GM12873 (cell line): Measurements from ENCODE around the gene ISCU.

Experiments used
- TF ChIP-seq, protein P1 (sequence below): IDR thresholded peaks from 2 replicates; pipeline ENCODE4 v1.5.1; 2012; ENCODE audit warnings: low read depth, mild to moderate bottlenecking, moderate library complexity, low read length, control low read depth; ENCODE audit not compliant: insufficient read depth; ENCODE audit errors: missing control alignments

Gene ISCU

DNA sequence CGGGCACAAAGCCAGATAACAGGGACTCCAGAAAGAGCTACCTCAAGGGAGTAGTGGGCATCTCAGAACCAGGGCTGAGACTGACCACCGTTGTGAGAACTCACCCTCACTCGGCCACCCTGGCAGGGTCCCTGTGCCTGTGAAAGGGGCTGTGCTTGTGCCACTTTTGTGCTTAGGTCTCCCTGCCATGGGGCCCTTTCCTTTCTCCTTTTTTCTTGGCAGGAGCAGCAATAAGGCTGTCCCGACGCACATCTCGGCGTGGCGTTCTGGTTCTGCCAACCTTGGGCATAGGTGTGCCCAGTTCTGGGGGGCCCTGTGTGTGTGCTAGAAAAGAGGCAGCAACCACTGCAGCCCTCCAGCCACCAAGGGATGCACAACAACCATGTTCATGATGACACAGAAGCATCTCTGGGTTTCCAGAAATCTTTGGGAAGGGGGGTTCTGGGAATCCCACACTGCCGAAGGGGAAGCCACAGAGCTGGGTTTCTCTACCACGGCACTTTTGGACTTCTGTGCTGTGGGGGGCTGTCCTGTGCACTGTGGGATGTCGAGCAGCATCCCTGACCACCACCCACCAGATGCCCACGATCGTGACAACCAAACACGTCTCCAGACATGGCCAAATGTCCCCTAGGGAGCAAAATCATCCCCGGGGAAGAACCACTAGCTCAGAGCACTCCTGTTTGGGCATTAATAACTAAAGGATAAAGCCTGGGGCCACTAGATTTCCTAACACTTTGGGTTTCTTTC is 48.6 kb downstream of the ISCU start:
- TF ChIP-seq, protein P1, sequence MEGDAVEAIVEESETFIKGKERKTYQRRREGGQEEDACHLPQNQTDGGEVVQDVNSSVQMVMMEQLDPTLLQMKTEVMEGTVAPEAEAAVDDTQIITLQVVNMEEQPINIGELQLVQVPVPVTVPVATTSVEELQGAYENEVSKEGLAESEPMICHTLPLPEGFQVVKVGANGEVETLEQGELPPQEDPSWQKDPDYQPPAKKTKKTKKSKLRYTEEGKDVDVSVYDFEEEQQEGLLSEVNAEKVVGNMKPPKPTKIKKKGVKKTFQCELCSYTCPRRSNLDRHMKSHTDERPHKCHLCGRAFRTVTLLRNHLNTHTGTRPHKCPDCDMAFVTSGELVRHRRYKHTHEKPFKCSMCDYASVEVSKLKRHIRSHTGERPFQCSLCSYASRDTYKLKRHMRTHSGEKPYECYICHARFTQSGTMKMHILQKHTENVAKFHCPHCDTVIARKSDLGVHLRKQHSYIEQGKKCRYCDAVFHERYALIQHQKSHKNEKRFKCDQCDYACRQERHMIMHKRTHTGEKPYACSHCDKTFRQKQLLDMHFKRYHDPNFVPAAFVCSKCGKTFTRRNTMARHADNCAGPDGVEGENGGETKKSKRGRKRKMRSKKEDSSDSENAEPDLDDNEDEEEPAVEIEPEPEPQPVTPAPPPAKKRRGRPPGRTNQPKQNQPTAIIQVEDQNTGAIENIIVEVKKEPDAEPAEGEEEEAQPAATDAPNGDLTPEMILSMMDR: no peak

DNA sequence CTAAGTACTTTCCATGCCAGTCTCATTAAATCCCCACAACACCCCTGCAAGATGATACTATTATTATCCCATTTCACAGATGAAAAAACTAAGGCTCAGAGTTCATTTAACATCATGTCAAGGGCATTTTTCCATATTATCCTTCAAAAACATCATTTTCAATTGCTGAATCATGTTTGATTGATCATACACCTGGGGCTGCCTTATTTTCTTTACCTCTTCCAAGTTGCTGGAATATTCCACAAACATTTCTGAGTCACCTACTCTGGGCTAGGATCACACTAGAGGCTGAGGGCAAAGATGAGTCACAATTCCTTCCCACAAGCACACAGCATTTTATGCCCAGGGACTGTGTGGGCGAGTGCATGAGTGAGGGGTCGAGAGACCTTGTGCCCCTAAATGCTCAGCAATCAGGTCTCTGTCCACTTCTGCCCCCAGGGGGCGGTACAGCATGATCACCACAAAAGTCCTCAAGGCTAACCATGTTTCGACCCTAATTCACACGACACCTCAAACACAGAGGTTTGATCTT is 49.6 kb downstream of the ISCU start:
- TF ChIP-seq, protein P1: peak; percentile 62

DNA sequence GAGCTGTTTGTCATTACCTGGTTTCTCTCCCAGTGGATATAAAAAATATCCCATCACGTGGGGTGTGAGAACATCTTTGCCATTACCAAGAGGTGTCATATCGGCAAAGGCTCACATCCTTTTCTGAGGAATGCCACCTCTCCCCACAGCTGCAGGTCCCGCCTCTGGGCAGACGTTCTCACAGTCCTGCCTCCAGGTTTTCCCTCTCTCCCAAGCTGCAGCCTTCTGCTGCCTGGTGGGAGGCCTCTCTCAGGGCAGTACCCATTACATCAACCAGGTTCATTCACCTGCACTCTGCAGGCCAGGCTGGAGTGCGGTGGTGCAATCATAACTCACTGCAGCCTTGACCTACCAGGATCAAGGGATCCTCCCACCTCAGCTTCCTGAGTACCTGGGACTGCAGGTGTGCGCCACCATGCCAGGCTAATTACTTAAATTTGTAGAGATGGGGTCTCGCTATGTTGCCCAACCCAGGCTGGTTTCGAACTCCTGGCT is 50.4 kb downstream of the ISCU start:
- TF ChIP-seq, protein P1: no peak

DNA sequence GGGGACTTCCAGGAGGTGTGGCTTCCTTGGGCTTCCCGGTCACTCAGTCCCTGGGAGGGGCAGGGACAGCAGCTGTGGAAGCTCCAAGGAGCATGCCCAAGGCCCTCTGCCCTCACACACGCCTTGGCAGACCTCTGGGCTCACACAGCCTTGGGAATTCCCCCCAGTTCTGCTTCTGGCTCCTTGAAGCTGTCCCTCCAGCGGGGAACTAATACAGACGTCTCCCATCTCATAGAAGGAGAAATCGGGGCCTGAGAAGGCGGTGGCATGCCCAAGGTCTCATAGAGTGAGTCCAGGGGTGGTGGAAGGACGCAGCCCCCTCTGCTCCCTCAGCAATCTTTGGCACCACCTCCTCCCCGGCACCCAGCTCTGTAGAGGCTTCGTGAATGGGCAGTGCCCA is 51.2 kb downstream of the ISCU start:
- TF ChIP-seq, protein P1: no peak

GRCh38 chr12:108614041-108614440 is 51.6 kb downstream of the ISCU start:
- TF ChIP-seq, protein P1: no peak

DNA sequence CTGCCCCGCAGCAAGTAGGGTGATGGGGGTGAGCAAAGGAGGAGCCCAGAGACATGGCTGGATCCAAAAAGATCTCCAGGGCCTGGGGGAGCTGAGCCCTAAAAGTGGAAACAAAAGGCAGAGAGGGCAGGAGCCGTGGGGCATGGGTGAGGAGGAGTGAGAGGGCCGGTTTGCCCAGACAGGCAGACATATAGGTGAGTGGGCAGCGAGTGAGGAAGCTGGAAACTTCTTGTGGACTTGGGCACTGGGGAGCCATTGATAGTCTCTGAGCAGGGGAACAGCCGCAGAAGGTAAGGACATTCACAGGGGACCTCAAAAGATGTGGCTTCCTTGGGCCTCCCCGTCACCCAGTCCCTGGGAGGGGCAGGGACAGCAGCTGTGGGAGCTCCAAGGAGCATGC is 52.2 kb downstream of the ISCU start:
- TF ChIP-seq, protein P1: no peak

DNA sequence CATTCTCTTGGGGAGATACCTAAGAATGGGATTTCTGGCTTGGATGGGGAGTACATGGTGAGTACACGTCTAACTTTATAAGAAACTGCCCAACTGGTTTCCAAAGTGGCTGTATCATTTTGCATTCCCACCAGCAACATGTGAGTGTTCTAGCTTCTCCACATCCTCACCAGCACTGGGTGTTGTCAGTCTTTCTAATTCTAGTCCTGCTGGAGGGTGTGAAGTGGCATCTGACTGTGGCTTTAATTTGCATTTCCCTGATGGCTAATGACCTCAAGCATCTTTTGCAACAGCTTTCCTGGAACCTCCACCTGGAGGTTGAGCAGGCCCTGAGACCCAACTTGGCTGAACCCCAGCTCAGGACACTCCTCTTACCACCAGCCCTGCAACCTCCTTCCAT is 53.5 kb downstream of the ISCU start:
- TF ChIP-seq, protein P1: no peak
